ENCODE results near the gene ZKSCAN8. TPM values are rescaled to one million over a fixed set of nuclear protein-coding genes. Genes with fewer than 3 reads are reported as not detected.

ZKSCAN8 gene
- total RNA-seq, 2 experiments from 2014 or later = 16.6 to 22.3 TPM

DNA sequence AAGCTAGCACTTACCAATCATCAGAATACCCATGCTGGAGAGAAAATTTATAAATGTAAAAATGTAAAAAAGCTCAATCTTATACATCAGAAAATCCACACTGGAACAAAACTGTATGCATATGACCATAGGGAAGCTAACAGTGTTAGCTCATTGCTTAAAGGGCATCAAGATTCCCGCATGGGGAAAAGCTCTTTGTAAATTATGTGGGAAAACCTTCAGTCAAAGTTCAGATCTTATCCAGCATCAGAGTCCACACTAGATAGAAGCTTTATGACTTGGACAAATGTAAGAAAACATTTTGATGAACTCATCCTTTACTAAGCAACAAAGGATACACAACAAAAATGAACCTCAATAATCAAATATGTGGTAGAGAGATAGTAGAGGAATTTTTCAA lies 34.7 kb downstream of the ZKSCAN8 start:
- Histone ChIP-seq H4K20me1 (ENCODE audit: insufficient read depth, low read length) (no peaks in the 10 kb centered on the region), H3K9me3 (ENCODE audit: low read length) (no peaks in the 10 kb centered on the region), H3K4me1 (ENCODE audit: insufficient read depth, low read length, poor library complexity, severe bottlenecking) (no peaks in the 10 kb centered on the region), H3K27ac (ENCODE audit: low read depth, low read length, poor library complexity, severe bottlenecking) (no peak overlapping the region), H3K79me2 (ENCODE audit: insufficient read depth, low read depth, low read length) (no peaks in the 10 kb centered on the region), H3K9me2 (ENCODE audit: insufficient read depth, low read length) (no peaks in the 10 kb centered on the region), H3K4me2 (ENCODE audit: low read length) (no peak overlapping the region), H3K36me3 (ENCODE audit: insufficient read depth, low read length) (no peaks in the 10 kb centered on the region), H2AFZ (ENCODE audit: low read length) (no peak overlapping the region), H3K4me3 (ENCODE audit: low read depth, low read length, poor library complexity, severe bottlenecking) (no peak overlapping the region)
- no peak for TF ChIP-seq EZH2phosphoT487 (IDR thresholded peaks at IDR 0.05; ENCODE audit: borderline replicate concordance, low read depth, low read length)
- CTCF ChIA-PET (ENCODE audit: unreplicated experiment) = no interaction called here
- POLR2A ChIA-PET = no interaction called here
- DNase-seq (ENCODE audit: low spot score) = no peak
- intact Hi-C loops (cut with micrococcal nuclease; ENCODE audit: unreplicated experiment) = no loop called here
- no TSS peak for BruUV-seq (replicated peaks)

DNA sequence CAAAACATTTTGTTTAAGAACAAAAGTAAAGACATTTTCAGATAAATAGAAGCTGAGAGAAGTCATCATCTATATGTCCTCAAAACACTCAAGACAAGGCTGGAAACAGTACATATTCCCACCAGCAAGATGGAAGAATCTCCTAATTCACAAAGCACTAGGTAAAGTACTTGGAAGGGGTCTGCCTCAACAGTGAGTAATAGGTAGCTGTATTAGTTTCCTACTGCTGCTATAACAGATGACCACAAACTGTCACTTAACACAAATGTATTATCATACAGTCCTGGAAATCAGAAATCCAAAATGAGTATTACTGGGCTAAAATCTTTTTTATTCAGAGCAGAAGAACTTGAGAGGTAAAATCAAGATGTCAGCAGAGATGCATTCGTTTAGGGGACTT lies 40.6 kb downstream of the ZKSCAN8 start:
- ChIA-PET POLR2A (interaction anchor here (0.6 kb wide), 1 partner anchor 426 kb away, joined by 13 read pairs; no protein-coding TSS in a partner anchor), CTCF (ENCODE audit: unreplicated experiment) (no interaction called here)
- DNase-seq (ENCODE audit: low spot score) = no peak
- BruUV-seq (replicated peaks) = no TSS peak
- Histone ChIP-seq H3K4me2 (ENCODE audit: low read length) (no peak overlapping the region), H3K9me3 (ENCODE audit: low read length) (no peaks in the 10 kb centered on the region), H3K4me1 (ENCODE audit: insufficient read depth, low read length, poor library complexity, severe bottlenecking) (no peaks in the 10 kb centered on the region), H2AFZ (ENCODE audit: low read length) (no peak overlapping the region), H3K36me3 (ENCODE audit: insufficient read depth, low read length) (no peaks in the 10 kb centered on the region), H3K9me2 (ENCODE audit: insufficient read depth, low read length) (no peaks in the 10 kb centered on the region), H3K79me2 (ENCODE audit: insufficient read depth, low read depth, low read length) (no peaks in the 10 kb centered on the region), H3K27ac (ENCODE audit: low read depth, low read length, poor library complexity, severe bottlenecking) (no peak overlapping the region), H3K4me3 (ENCODE audit: low read depth, low read length, poor library complexity, severe bottlenecking) (no peak overlapping the region), H4K20me1 (ENCODE audit: insufficient read depth, low read length) (no peaks in the 10 kb centered on the region)
- intact Hi-C loops (cut with micrococcal nuclease; ENCODE audit: unreplicated experiment) = no loop called here
- TF ChIP-seq EZH2phosphoT487 (IDR thresholded peaks at IDR 0.05; ENCODE audit: borderline replicate concordance, low read depth, low read length) = no peak
- TF ChIP-seq, protein P1, sequence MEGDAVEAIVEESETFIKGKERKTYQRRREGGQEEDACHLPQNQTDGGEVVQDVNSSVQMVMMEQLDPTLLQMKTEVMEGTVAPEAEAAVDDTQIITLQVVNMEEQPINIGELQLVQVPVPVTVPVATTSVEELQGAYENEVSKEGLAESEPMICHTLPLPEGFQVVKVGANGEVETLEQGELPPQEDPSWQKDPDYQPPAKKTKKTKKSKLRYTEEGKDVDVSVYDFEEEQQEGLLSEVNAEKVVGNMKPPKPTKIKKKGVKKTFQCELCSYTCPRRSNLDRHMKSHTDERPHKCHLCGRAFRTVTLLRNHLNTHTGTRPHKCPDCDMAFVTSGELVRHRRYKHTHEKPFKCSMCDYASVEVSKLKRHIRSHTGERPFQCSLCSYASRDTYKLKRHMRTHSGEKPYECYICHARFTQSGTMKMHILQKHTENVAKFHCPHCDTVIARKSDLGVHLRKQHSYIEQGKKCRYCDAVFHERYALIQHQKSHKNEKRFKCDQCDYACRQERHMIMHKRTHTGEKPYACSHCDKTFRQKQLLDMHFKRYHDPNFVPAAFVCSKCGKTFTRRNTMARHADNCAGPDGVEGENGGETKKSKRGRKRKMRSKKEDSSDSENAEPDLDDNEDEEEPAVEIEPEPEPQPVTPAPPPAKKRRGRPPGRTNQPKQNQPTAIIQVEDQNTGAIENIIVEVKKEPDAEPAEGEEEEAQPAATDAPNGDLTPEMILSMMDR (conservative IDR thresholded peaks at IDR 0.05; ENCODE audit: low read length) = no peak

DNA sequence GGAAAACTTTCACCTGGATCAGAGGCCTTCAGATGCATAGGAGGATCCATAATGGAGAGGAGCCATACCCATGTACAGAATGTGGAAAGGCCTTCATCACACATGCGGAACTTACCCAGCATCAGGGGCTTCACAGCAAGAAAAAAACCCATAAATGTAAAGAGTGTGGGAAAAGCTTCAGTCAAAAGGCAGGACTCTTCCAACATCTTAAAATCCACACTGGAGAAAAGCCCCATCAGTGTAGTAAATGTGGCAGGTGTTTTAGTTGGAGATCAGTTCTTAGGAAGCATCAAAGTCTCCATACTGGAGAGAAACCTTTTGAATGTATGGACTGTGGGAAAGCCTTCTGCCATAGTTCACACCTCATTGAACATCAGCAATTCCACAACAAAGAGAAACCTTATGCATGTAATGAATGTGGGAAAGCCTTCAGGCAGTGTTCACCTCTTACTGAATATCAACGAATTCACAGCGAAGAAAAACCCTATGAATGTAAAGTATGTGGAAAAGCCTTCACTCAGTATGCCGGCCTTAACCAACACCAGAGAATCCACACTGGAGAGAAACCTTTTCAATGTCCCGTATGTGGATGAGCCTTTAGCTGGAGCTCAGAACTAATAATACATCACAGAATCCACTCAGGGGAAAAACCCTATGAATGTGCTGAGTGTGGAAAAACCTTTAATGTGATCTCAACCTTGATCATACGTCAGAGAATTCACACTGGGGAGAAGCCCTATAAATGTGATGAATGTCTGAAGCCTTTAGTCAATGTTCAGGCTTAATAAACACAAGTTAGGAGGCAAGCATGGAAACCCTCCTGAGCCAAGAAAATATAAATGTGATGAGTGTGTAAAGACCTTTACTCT lies 46.7 kb downstream of the ZKSCAN8 start:
- Histone ChIP-seq H3K27ac (ENCODE audit: low read depth, low read length, poor library complexity, severe bottlenecking) (no peak overlapping the region), H3K4me3 (ENCODE audit: low read depth, low read length, poor library complexity, severe bottlenecking) (no peak overlapping the region), H3K9me3 (ENCODE audit: low read length) (no peaks in the 10 kb centered on the region), H3K9me2 (ENCODE audit: insufficient read depth, low read length) (no peaks in the 10 kb centered on the region), H2AFZ (ENCODE audit: low read length) (no peak overlapping the region), H3K36me3 (ENCODE audit: insufficient read depth, low read length) (no peaks in the 10 kb centered on the region), H4K20me1 (ENCODE audit: insufficient read depth, low read length) (no peaks in the 10 kb centered on the region), H3K79me2 (ENCODE audit: insufficient read depth, low read depth, low read length) (no peaks in the 10 kb centered on the region), H3K4me1 (ENCODE audit: insufficient read depth, low read length, poor library complexity, severe bottlenecking) (no peaks in the 10 kb centered on the region), H3K4me2 (ENCODE audit: low read length) (no peak overlapping the region)
- POLR2A ChIA-PET = no interaction called here
- intact Hi-C loops (cut with micrococcal nuclease; ENCODE audit: unreplicated experiment) = no loop called here
- DNase-seq (ENCODE audit: low spot score) = no peak
- BruUV-seq (replicated peaks) = no TSS peak
- CTCF ChIA-PET (ENCODE audit: unreplicated experiment) = no interaction called here
- TF ChIP-seq, protein P1 (conservative IDR thresholded peaks at IDR 0.05; ENCODE audit: low read length) = no peak
- TF ChIP-seq EZH2phosphoT487 (IDR thresholded peaks at IDR 0.05; ENCODE audit: borderline replicate concordance, low read depth, low read length) = no peak

All from OCI-LY7 (cell line).